ENCODE measurements around the gene C11orf21.
A peak's percentile ranks its signal among the peaks of the same experiment; 100 is the strongest.

The C11orf21 gene

GRCh38 chr11:2307501-2308331 lies 6.0 kb upstream of the C11orf21 start:
- no peak for DNase-seq

GRCh38 chr11:2306877-2307500 lies 5.3 kb upstream of the C11orf21 start:
- DNase-seq, result peak; percentile 70

GRCh38 chr11:2306452-2306823 lies 4.7 kb upstream of the C11orf21 start:
- peak; percentile 94 for DNase-seq

GRCh38 chr11:2305788-2306451 lies 4.2 kb upstream of the C11orf21 start:
- peak; percentile 94 for DNase-seq

GRCh38 chr11:2305140-2305778 lies 3.5 kb upstream of the C11orf21 start:
- peak; percentile 88 for DNase-seq

- DNase-seq, result peak; percentile 36
Measured at GRCh38 chr11:2304506-2305139, 2.9 kb upstream of the C11orf21 start.

- peak; percentile 50 for DNase-seq
Measured at GRCh38 chr11:2303627-2304505, 2.1 kb upstream of the C11orf21 start.

GRCh38 chr11:2302896-2303626 lies 1.3 kb upstream of the C11orf21 start:
- peak; percentile 62 for DNase-seq

- DNase-seq, result peak; percentile 52
Measured at GRCh38 chr11:2302306-2302895, 683 bp upstream of the C11orf21 start.

GRCh38 chr11:2300936-2301630 lies 635 bp downstream of the C11orf21 start:
- no peak for DNase-seq

GRCh38 chr11:2300290-2300935 lies 1.3 kb downstream of the C11orf21 start:
- no peak for DNase-seq

- no peak for DNase-seq
Measured at GRCh38 chr11:2299773-2300172, 1.9 kb downstream of the C11orf21 start.

GRCh38 chr11:2298795-2299761 lies 2.6 kb downstream of the C11orf21 start:
- DNase-seq, result peak; percentile 18

- DNase-seq, result no peak
Measured at GRCh38 chr11:2298131-2298794, 3.5 kb downstream of the C11orf21 start.

- no peak for DNase-seq
Measured at GRCh38 chr11:2297623-2298030, 4.1 kb downstream of the C11orf21 start.

GRCh38 chr11:2296913-2297622 lies 4.7 kb downstream of the C11orf21 start:
- no peak for DNase-seq
